MM.1S (cell line): ENCODE measurements around the gene SCP2.

Experiments used
- EZH2 ChIP-seq: fragments of 300-600 bp; sonication (generic); optimal IDR thresholded peaks from 2 replicates; pipeline ENCODE3; 2017; ENCODE audit warnings: low read depth, mild to moderate bottlenecking, antibody characterized with exemption, low read length, mixed read lengths
- TF ChIP-seq, protein P1 (sequence below): fragments of 300-600 bp; sonication (generic); IDR thresholded peaks from 2 replicates; pipeline ENCODE4 v1.5.1; 2016; ENCODE audit warnings: antibody characterized with exemption, low read length, mixed read lengths

DNA sequence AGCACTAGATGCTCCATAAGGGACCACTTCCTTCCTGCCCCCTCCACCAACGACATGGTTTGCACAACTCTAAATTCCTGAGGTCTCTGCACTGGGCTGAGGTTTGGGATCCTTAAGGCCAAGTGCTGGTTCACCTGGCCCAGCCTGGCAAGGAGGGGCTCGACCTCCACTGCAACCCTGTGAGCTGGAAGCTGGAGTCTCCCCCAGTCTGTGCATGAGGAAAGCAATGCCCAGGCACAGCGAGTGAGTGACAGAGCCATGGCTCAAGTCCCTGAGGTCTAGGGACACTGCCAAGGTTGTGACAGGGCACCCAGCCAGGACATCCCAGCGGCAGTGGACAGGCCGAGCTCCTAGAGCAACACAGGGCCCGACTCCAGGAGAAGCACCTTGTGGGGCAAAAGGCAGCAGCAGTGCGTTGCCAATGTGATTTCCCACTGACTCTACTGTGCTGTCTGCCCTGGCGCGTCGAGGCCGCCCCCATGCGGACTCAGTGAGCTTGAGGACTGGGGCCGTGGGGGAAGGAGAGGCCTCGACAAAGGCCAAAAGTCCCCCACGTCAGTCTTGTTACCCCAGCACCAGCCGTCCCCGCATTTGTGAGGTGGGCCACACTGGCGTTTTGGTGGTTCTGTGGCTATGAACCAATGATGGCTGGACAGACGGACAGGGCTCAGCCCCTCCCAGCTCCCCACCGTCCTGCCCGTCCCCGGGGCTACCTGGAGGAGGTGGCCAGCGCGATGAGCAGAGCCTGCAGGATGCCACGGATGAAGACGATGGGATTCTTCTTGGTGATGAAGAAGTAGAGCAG, 165.0 kb downstream of the SCP2 start:
- TF ChIP-seq, protein P1, sequence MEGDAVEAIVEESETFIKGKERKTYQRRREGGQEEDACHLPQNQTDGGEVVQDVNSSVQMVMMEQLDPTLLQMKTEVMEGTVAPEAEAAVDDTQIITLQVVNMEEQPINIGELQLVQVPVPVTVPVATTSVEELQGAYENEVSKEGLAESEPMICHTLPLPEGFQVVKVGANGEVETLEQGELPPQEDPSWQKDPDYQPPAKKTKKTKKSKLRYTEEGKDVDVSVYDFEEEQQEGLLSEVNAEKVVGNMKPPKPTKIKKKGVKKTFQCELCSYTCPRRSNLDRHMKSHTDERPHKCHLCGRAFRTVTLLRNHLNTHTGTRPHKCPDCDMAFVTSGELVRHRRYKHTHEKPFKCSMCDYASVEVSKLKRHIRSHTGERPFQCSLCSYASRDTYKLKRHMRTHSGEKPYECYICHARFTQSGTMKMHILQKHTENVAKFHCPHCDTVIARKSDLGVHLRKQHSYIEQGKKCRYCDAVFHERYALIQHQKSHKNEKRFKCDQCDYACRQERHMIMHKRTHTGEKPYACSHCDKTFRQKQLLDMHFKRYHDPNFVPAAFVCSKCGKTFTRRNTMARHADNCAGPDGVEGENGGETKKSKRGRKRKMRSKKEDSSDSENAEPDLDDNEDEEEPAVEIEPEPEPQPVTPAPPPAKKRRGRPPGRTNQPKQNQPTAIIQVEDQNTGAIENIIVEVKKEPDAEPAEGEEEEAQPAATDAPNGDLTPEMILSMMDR: no peak
- TF ChIP-seq EZH2: no peak
